MM.1S (cell line): ENCODE data around the gene ABCC3.

Source experiments
- CTCF ChIP-seq: fragments of 300-600 bp; sonication (generic); IDR thresholded peaks from 2 replicates; pipeline ENCODE4 v1.5.1; 2016; ENCODE audit warnings: antibody characterized with exemption, low read length, mixed read lengths
- EZH2 ChIP-seq: fragments of 300-600 bp; sonication (generic); optimal IDR thresholded peaks from 2 replicates; pipeline ENCODE3; 2017; ENCODE audit warnings: low read depth, mild to moderate bottlenecking, antibody characterized with exemption, low read length, mixed read lengths
- EZH2phosphoT487 ChIP-seq: fragments of 300-600 bp; sonication (generic); IDR thresholded peaks from 2 replicates; pipeline ENCODE4 v1.6.1; 2018; ENCODE audit warnings: antibody characterized with exemption, low read length

GRCh38 chr17:50691550-50692447, 57.1 kb downstream of the ABCC3 start:
- TF ChIP-seq CTCF (no peak), EZH2 (no peak), EZH2phosphoT487 (no peak)
